ENCODE data around the gene ANKRD37.

DNA sequence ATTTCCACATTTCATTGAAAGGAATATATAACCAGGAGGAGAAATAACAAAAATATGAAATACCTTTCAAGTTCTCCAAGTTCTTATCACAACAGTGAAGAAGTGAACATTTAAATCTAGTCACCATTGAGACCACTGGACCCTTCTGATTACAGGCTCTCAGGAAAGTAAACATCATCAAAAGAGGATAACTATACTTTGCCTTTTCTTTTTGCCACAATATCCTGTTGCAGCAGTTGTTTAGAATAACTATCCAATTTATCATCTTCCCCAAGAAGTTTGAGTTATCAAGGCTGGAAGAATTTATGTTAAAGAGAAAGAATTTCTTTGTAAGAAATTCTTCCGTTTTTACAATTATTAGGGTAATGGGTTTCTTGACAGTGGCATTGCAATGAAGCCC lies 4.5 kb upstream of the ANKRD37 start:
- TF ChIP-seq, protein P1, sequence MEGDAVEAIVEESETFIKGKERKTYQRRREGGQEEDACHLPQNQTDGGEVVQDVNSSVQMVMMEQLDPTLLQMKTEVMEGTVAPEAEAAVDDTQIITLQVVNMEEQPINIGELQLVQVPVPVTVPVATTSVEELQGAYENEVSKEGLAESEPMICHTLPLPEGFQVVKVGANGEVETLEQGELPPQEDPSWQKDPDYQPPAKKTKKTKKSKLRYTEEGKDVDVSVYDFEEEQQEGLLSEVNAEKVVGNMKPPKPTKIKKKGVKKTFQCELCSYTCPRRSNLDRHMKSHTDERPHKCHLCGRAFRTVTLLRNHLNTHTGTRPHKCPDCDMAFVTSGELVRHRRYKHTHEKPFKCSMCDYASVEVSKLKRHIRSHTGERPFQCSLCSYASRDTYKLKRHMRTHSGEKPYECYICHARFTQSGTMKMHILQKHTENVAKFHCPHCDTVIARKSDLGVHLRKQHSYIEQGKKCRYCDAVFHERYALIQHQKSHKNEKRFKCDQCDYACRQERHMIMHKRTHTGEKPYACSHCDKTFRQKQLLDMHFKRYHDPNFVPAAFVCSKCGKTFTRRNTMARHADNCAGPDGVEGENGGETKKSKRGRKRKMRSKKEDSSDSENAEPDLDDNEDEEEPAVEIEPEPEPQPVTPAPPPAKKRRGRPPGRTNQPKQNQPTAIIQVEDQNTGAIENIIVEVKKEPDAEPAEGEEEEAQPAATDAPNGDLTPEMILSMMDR (IDR thresholded peaks at IDR 0.05): no peak
- no peak for TF ChIP-seq EP300 (IDR thresholded peaks at IDR 0.05)

Data from ovary (tissue), 3 donors.